Hepatocyte (in vitro differentiated cells): ENCODE results near the gene PDILT. TPM values are rescaled to one million over a fixed set of nuclear protein-coding genes. Genes with fewer than 3 reads are reported as not detected.
"Not testable (repeated sequence)": the region's sequence is repeated elsewhere in the genome, so short reads cannot be mapped to it uniquely, and the experiment has no call there.

Source experiments
- DNase-seq: peaks from one replicate; pipeline ENCODE4 v3.0.0-alpha.2; 2016; ENCODE audit warnings: low spot score
- H2AFZ ChIP-seq: fragments of 200-600 bp; sonication (generic); 2 replicates; pipeline ENCODE4 v1.6.0; 2016; ENCODE audit warnings: antibody characterized with exemption, mild to moderate bottlenecking
- H3K27ac ChIP-seq: fragments of 200-600 bp; sonication (generic); 2 replicates; pipeline ENCODE4 v1.5.1; 2016; ENCODE audit warnings: mild to moderate bottlenecking
- H3K27me3 ChIP-seq: fragments of 200-600 bp; sonication (generic); 2 replicates; pipeline ENCODE4 v1.6.1; 2016
- H3K36me3 ChIP-seq: fragments of 200-600 bp; sonication (generic); replicated peaks from 2 replicates; pipeline ENCODE4 v1.5.1; 2016; ENCODE audit warnings: low read depth; ENCODE audit not compliant: insufficient read depth
- H3K4me1 ChIP-seq: fragments of 200-600 bp; sonication (generic); 2 replicates; pipeline ENCODE4 v1.5.1; 2016; ENCODE audit warnings: mild to moderate bottlenecking, moderate library complexity; ENCODE audit not compliant: insufficient read depth
- H3K4me2 ChIP-seq: fragments of 200-600 bp; sonication (generic); 2 replicates; pipeline ENCODE4 v1.6.0; 2016
- H3K4me3 ChIP-seq: fragments of 200-600 bp; sonication (generic); 2 replicates; pipeline ENCODE4 v1.5.1; 2016; ENCODE audit warnings: mild to moderate bottlenecking
- H3K79me2 ChIP-seq: fragments of 200-600 bp; sonication (generic); 2 replicates; pipeline ENCODE4 v1.6.0; 2017; ENCODE audit warnings: mild to moderate bottlenecking
- H3K9me2 ChIP-seq: fragments of 200-600 bp; sonication (generic); replicated peaks from 2 replicates; pipeline ENCODE4 v1.6.0; 2017; ENCODE audit warnings: mild to moderate bottlenecking; ENCODE audit not compliant: insufficient read depth
- H3K9me3 ChIP-seq: fragments of 200-600 bp; sonication (generic); 2 replicates; pipeline ENCODE4 v1.5.1; 2016; ENCODE audit warnings: low read depth, mild to moderate bottlenecking
- H4K20me1 ChIP-seq: fragments of 200-600 bp; sonication (generic); 2 replicates; pipeline ENCODE4 v1.6.0; 2016; ENCODE audit warnings: mild to moderate bottlenecking; ENCODE audit not compliant: insufficient read depth, poor library complexity, severe bottlenecking
- CTCF ChIP-seq: fragments of 200-600 bp; sonication (generic); IDR thresholded peaks from 2 replicates; pipeline ENCODE4 v1.5.1; 2016; ENCODE audit warnings: antibody characterized with exemption, mild to moderate bottlenecking; ENCODE audit not compliant: poor library complexity
- EZH2 ChIP-seq: fragments of 200-600 bp; sonication (generic); IDR thresholded peaks from 2 replicates; pipeline ENCODE4 v1.6.1; 2016; ENCODE audit warnings: antibody characterized with exemption, mild to moderate bottlenecking, borderline replicate concordance
- EZH2phosphoT487 ChIP-seq: fragments of 200-600 bp; sonication (generic); IDR thresholded peaks from one replicate; pipeline ENCODE4 v1.6.1; 2018; ENCODE audit warnings: antibody characterized with exemption, mild to moderate bottlenecking, low read depth, moderate library complexity; ENCODE audit not compliant: unreplicated experiment, severe bottlenecking
- WGBS: methylation state at CpG from one replicate; pipeline ENCODE4 v1.1.6; 2016; ENCODE audit warnings: low lambda C conversion rate; ENCODE audit errors: missing lambda C conversion rate; 5-methylcytosine and 5-hydroxymethylcytosine counted together
- polyA plus RNA-seq: library from polyadenylated mRNA; unstranded; fragments of >200 nt; fragmentation: Nextera tagmentation; extraction: Ambion mirVana; gene quantifications from 2 replicates; pipeline ENCODE4 v1.2.1, GENCODE V29; 2016
- total RNA-seq: library from RNA; depleted of rRNA; stranded (reverse); fragments of >200 nt; gene quantifications from 2 replicates; pipeline ENCODE4 v1.2.3, GENCODE V29; 2014

Gene PDILT
- total and polyA plus RNA-seq, 2 experiments from 2014 or later, result not detected

GRCh38 chr16:20325005-20325404 is 79.5 kb downstream of the PDILT start:
- peaks cover 5% of the 10 kb centered on the region for H3K4me1 ChIP-seq
- no peaks in the 10 kb centered on the region for H3K27me3 ChIP-seq
- H2AFZ ChIP-seq, result no peak overlapping the region
- H3K4me3 ChIP-seq, result no peak overlapping the region
- H3K4me2 ChIP-seq, result no peak overlapping the region
- H3K9me3 ChIP-seq, result no peaks in the 10 kb centered on the region
- no peaks in the 10 kb centered on the region for H4K20me1 ChIP-seq
- TF ChIP-seq EZH2 (no peak), EZH2phosphoT487 (no peak), CTCF (no peak)
- no peaks in the 10 kb centered on the region for H3K79me2 ChIP-seq
- H3K36me3 ChIP-seq, result no peaks in the 10 kb centered on the region
- 73% methylated on average over 3 of the region's 3 CpGs for WGBS
- no peak for DNase-seq
- H3K27ac ChIP-seq, result no peak overlapping the region
- no peaks in the 10 kb centered on the region for H3K9me2 ChIP-seq

- no peaks in the 10 kb centered on the region for H4K20me1 ChIP-seq
- H3K36me3 ChIP-seq, result no peaks in the 10 kb centered on the region
- H3K27me3 ChIP-seq, result no peaks in the 10 kb centered on the region
- whole genome bisulfite sequencing, result 85% methylated on average over 9 of the region's 9 CpGs
- H3K9me2 ChIP-seq, result no peaks in the 10 kb centered on the region
- no peak overlapping the region for H3K4me2 ChIP-seq
- no peak overlapping the region for H2AFZ ChIP-seq
- H3K79me2 ChIP-seq, result no peaks in the 10 kb centered on the region
- H3K9me3 ChIP-seq, result no peaks in the 10 kb centered on the region
- TF ChIP-seq EZH2 (no peak), CTCF (no peak), EZH2phosphoT487 (no peak)
- no peak overlapping the region for H3K4me3 ChIP-seq
- no peak overlapping the region for H3K27ac ChIP-seq
- no peak for DNase-seq
- H3K4me1 ChIP-seq, result peaks cover 5% of the 10 kb centered on the region
These were observed 80.9 kb downstream of the PDILT start for GRCh38 chr16:20323591-20324117.

- no peak overlapping the region for H2AFZ ChIP-seq
- H3K9me2 ChIP-seq, result no peaks in the 10 kb centered on the region
- peaks cover 5% of the 10 kb centered on the region for H3K4me1 ChIP-seq
- no peaks in the 10 kb centered on the region for H3K36me3 ChIP-seq
- no peak overlapping the region for H3K4me2 ChIP-seq
- TF ChIP-seq CTCF (no peak), EZH2phosphoT487 (no peak)
- no peaks in the 10 kb centered on the region for H4K20me1 ChIP-seq
- no peaks in the 10 kb centered on the region for H3K9me3 ChIP-seq
- DNase-seq, result no peak
- H3K27ac ChIP-seq, result no peak overlapping the region
- H3K27me3 ChIP-seq, result no peaks in the 10 kb centered on the region
- 90% methylated on average over 4 of the region's 4 CpGs for WGBS
- H3K4me3 ChIP-seq, result no peak overlapping the region
- H3K79me2 ChIP-seq, result no peaks in the 10 kb centered on the region
These were observed 81.8 kb downstream of the PDILT start for GRCh38 chr16:20322696-20323095.

- Histone ChIP-seq H3K9me3 (no peaks in the 10 kb centered on the region), H3K79me2 (no peaks in the 10 kb centered on the region), H3K27me3 (no peaks in the 10 kb centered on the region), H3K4me1 (peaks cover 5% of the 10 kb centered on the region), H3K9me2 (no peaks in the 10 kb centered on the region), H3K4me2 (no peak overlapping the region), H3K4me3 (no peak overlapping the region), H4K20me1 (no peaks in the 10 kb centered on the region), H3K36me3 (no peaks in the 10 kb centered on the region), H3K27ac (no peak overlapping the region), H2AFZ (no peak overlapping the region)
- DNase-seq, result no peak
- WGBS, result 88% methylated on average over 1 of the region's 1 CpG
- TF ChIP-seq CTCF (no peak), EZH2phosphoT487 (no peak), EZH2 (no peak)
These were observed 82.9 kb downstream of the PDILT start for GRCh38 chr16:20321671-20322070.

GRCh38 chr16:20321051-20321450 is 83.5 kb downstream of the PDILT start:
- H3K36me3 ChIP-seq, H4K20me1 ChIP-seq, H3K27me3 ChIP-seq, H2AFZ ChIP-seq, H3K9me3 ChIP-seq, H3K79me2 ChIP-seq, H3K9me2 ChIP-seq, H3K4me1 ChIP-seq, H3K4me2 ChIP-seq, DNase-seq, H3K27ac ChIP-seq, H3K4me3 ChIP-seq: not testable (repeated sequence)
- 96% methylated on average over 2 of the region's 2 CpGs for WGBS
